ENCODE results near the gene TMEM256. TPM values are rescaled to one million over a fixed set of nuclear protein-coding genes. Genes with fewer than 3 reads are reported as not detected.

TMEM256 gene
- total and polyA plus RNA-seq, 2 donors (not counting 3 experiments of a cell fraction or from before 2014, with no cell fraction given) = 67.4 to 148 TPM

- Histone ChIP-seq H3K9me3 (replicated peaks; ENCODE audit: control insufficient read depth, insufficient read depth, low read length) (no peaks in the 10 kb centered on the region), H3K4me1 (ENCODE audit: control insufficient read depth, extremely low read depth, insufficient read depth, low read length) (peaks cover 12% of the 10 kb centered on the region), H3K36me3 (ENCODE audit: control insufficient read depth in 2 of 2, extremely low read depth in 1 of 2, insufficient read depth in 2 of 2, low read length in 2 of 2) (peaks cover 0 to 15% of the 10 kb centered on the region in 2 experiments), H3K9ac (replicated peaks; ENCODE audit: extremely low read depth, insufficient read depth, low read length) (peak overlapping the region; percentile 41), H3K4me3 (replicated peaks in 1 of 3; ENCODE audit: insufficient read depth in 1 of 3, low read depth in 1 of 3, low read length in 3 of 3) (peak overlapping the region; percentile 38 to 59 (median 52)), H3K79me2 (ENCODE audit: control insufficient read depth, insufficient read depth, low read length) (peaks cover 4% of the 10 kb centered on the region), H3K27ac (ENCODE audit: insufficient read depth, low read depth, low read length) (no peak overlapping the region), H2AFZ (ENCODE audit: low read depth, low read length) (peak overlapping the region; percentile 78), H3K4me2 (ENCODE audit: insufficient read depth, low read length) (peak overlapping the region; percentile 39), H3K27me3 (ENCODE audit: control insufficient read depth in 2 of 2, insufficient read depth in 2 of 2, low read length in 2 of 2) (no peaks in the 10 kb centered on the region), H4K20me1 (replicated peaks; ENCODE audit: control insufficient read depth, extremely low read depth, insufficient read depth, low read length) (no peaks in the 10 kb centered on the region), H3K9me1 (replicated peaks; ENCODE audit: control insufficient read depth, extremely low read depth, insufficient read depth, low read length) (no peaks in the 10 kb centered on the region)
- TF ChIP-seq, protein P1, sequence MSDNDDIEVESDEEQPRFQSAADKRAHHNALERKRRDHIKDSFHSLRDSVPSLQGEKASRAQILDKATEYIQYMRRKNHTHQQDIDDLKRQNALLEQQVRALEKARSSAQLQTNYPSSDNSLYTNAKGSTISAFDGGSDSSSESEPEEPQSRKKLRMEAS (IDR thresholded peaks at IDR 0.05; ENCODE audit: insufficient read depth, insufficient read length) = no peak
- TF ChIP-seq MYC (IDR thresholded peaks at IDR 0.05; ENCODE audit: low read depth, low read length) (no peak), GATA2 (IDR thresholded peaks at IDR 0.05; ENCODE audit: insufficient read depth, insufficient read length, low read depth, low read length) (no peak), FOS (IDR thresholded peaks at IDR 0.05; ENCODE audit: borderline replicate concordance, insufficient read depth, low read length) (no peak), JUN (IDR thresholded peaks at IDR 0.05; ENCODE audit: borderline replicate concordance, insufficient read depth, insufficient read length, low read depth) (no peak), POLR2AphosphoS5 (IDR thresholded peaks at IDR 0.05; ENCODE audit: insufficient read depth, low read depth, low read length) (no peak), POLR2A (IDR thresholded peaks at IDR 0.05; ENCODE audit: low read depth, low read length) (no peak), EZH2 (IDR thresholded peaks at IDR 0.05; ENCODE audit: borderline replicate concordance, low read depth, low read length, severe bottlenecking) (no peak)
- TF ChIP-seq, protein P2, sequence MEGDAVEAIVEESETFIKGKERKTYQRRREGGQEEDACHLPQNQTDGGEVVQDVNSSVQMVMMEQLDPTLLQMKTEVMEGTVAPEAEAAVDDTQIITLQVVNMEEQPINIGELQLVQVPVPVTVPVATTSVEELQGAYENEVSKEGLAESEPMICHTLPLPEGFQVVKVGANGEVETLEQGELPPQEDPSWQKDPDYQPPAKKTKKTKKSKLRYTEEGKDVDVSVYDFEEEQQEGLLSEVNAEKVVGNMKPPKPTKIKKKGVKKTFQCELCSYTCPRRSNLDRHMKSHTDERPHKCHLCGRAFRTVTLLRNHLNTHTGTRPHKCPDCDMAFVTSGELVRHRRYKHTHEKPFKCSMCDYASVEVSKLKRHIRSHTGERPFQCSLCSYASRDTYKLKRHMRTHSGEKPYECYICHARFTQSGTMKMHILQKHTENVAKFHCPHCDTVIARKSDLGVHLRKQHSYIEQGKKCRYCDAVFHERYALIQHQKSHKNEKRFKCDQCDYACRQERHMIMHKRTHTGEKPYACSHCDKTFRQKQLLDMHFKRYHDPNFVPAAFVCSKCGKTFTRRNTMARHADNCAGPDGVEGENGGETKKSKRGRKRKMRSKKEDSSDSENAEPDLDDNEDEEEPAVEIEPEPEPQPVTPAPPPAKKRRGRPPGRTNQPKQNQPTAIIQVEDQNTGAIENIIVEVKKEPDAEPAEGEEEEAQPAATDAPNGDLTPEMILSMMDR (IDR thresholded peaks at IDR 0.05; ENCODE audit: extremely low read depth in 1 of 2, insufficient read depth in 1 of 2, low read depth in 1 of 2, low read length in 2 of 2) = no peak
- no TSS peak for BruUV-seq (replicated peaks)
- dilution Hi-C loops (cut with MboI; ENCODE audit: extremely low pct_ligation_motif_present, low sequenced_read_pairs) = no loop called here
- ChIA-PET CTCF (interaction anchor here (1.0 to 1.2 kb wide), 3 partner anchors 11 to 155 kb away, joined by 3 read pairs; partner anchors contain the start of genes PLSCR3 and SENP3), POLR2A (no interaction called here)
- FAIRE-seq (no peak), DNase-seq (ENCODE audit: low read depth, low spot score) (no peak)
- intact Hi-C loops (cut with micrococcal nuclease) = loop anchor here (2.0 kb wide), 2 partner anchors 155 to 281 kb away; partner anchors contain the start of genes SENP3 and TP53
These were observed 1.7 kb upstream of the TMEM256 start for GRCh38 chr17:7405350-7406234.

Data from endothelial cell of umbilical vein (primary cell).